Hematopoietic multipotent progenitor cell treated with erythropoietin and hydrocortisone succinate and interleukin-3 and kit ligand, for 4 days (in vitro differentiated cells): Measurements from ENCODE around the gene PIP.
"Not testable (repeated sequence)": the region's sequence is repeated elsewhere in the genome, so short reads cannot be mapped to it uniquely, and the experiment has no call there.

Source experiments
- DNase-seq: peaks from one replicate; pipeline ENCODE4 v3.0.0-alpha.2; 2015

The PIP gene

GRCh38 chr7:143131781-143132180, at the start of gene PIP:
TSS of gene PIP (plus strand) at chr7:143132077. CDS start at chr7:143132117, 40 bp downstream.
- DNase-seq, result no peak

GRCh38 chr7:143085109-143085508, 46.8 kb upstream of the PIP start:
- no peak for DNase-seq

- DNase-seq, result not testable (repeated sequence)
Observed at GRCh38 chr7:143085610-143086009, 46.3 kb upstream of the PIP start.

GRCh38 chr7:143088549-143089231, 43.2 kb upstream of the PIP start:
- not testable (repeated sequence) for DNase-seq

- DNase-seq, result no peak
Observed at GRCh38 chr7:143096146-143096545, 35.7 kb upstream of the PIP start.

- not testable (repeated sequence) for DNase-seq
Observed at GRCh38 chr7:143099579-143099978, 32.3 kb upstream of the PIP start.

GRCh38 chr7:143104759-143105158, 27.1 kb upstream of the PIP start:
- DNase-seq, result no peak

- not testable (repeated sequence) for DNase-seq
Observed at GRCh38 chr7:143108019-143108418, 23.9 kb upstream of the PIP start.

GRCh38 chr7:143117395-143117794, 14.5 kb upstream of the PIP start:
- no peak for DNase-seq

- DNase-seq, result no peak
Observed at GRCh38 chr7:143120691-143121405, 11.0 kb upstream of the PIP start.

GRCh38 chr7:143123326-143123725, 8.6 kb upstream of the PIP start:
- not testable (repeated sequence) for DNase-seq

GRCh38 chr7:143126146-143126545, 5.7 kb upstream of the PIP start:
- DNase-seq, result peak; percentile 72

GRCh38 chr7:143129051-143129450, 2.8 kb upstream of the PIP start:
- DNase-seq, result no peak

GRCh38 chr7:143129477-143129876, 2.4 kb upstream of the PIP start:
- no peak for DNase-seq

GRCh38 chr7:143130541-143130940, 1.3 kb upstream of the PIP start:
- no peak for DNase-seq

GRCh38 chr7:143147070-143147469, 15.2 kb downstream of the PIP start:
- DNase-seq, result no peak

GRCh38 chr7:143148050-143148449, 16.2 kb downstream of the PIP start:
- no peak for DNase-seq

GRCh38 chr7:143148651-143149050, 16.8 kb downstream of the PIP start:
- DNase-seq, result no peak

- not testable (repeated sequence) for DNase-seq
Observed at GRCh38 chr7:143150696-143151095, 18.8 kb downstream of the PIP start.

- not testable (repeated sequence) for DNase-seq
Observed at GRCh38 chr7:143158617-143159016, 26.7 kb downstream of the PIP start.

GRCh38 chr7:143171697-143172096, 39.8 kb downstream of the PIP start:
- DNase-seq, result no peak

- no peak for DNase-seq
Observed at GRCh38 chr7:143172354-143172753, 40.5 kb downstream of the PIP start.

- DNase-seq, result no peak
Observed at GRCh38 chr7:143176128-143176527, 44.3 kb downstream of the PIP start.

GRCh38 chr7:143177374-143178119, 45.7 kb downstream of the PIP start:
- peak; percentile 20 for DNase-seq
